Measurements from ENCODE around the gene CREG1. TPM values are rescaled to one million over a fixed set of nuclear protein-coding genes. Genes with fewer than 3 reads are reported as not detected.

The CREG1 gene
- 156 TPM for polyA plus RNA-seq
- long read RNA-seq, donor 1, transcript CREG1-201 (4 exons, 1,974 nt): major isoform, 65 of 65 reads
- long read RNA-seq, donor 1, partial matches to known transcripts: 0 of 65 reads
- long read RNA-seq, donor 1, other reads (novel, unspliced or antisense): 0 of 65 reads
- long read RNA-seq, donor 2, transcript CREG1-201 (4 exons, 1,974 nt): major isoform, 132 of 137 reads
- long read RNA-seq, donor 2, partial matches to known transcripts: 0 of 137 reads
- long read RNA-seq, donor 2, other reads (novel, unspliced or antisense): 5 of 137 reads
- long read RNA-seq, donor 3: 0 reads
- long read RNA-seq, donor 4, transcript CREG1-201 (4 exons, 1,974 nt): major isoform, 10 of 10 reads
- long read RNA-seq, donor 4, partial matches to known transcripts: 0 of 10 reads
- long read RNA-seq, donor 4, other reads (novel, unspliced or antisense): 0 of 10 reads
- long read RNA-seq, donor 5, transcript CREG1-201 (4 exons, 1,974 nt): major isoform, 35 of 35 reads
- long read RNA-seq, donor 5, partial matches to known transcripts: 0 of 35 reads
- long read RNA-seq, donor 5, other reads (novel, unspliced or antisense): 0 of 35 reads
- long read RNA-seq, donor 6, transcript CREG1-201 (4 exons, 1,974 nt): major isoform, 107 of 113 reads
- long read RNA-seq, donor 6, partial matches to known transcripts: 0 of 113 reads
- long read RNA-seq, donor 6, other reads (novel, unspliced or antisense): 6 of 113 reads
- long read RNA-seq, donor 7, transcript CREG1-201 (4 exons, 1,974 nt): major isoform, 35 of 35 reads
- long read RNA-seq, donor 7, partial matches to known transcripts: 0 of 35 reads
- long read RNA-seq, donor 7, other reads (novel, unspliced or antisense): 0 of 35 reads
- long read RNA-seq, donor 8, transcript CREG1-201 (4 exons, 1,974 nt): major isoform, 144 of 157 reads
- long read RNA-seq, donor 8, partial matches to known transcripts: 13 of 157 reads
- long read RNA-seq, donor 8, other reads (novel, unspliced or antisense): 0 of 157 reads
- long read RNA-seq, donor 9, transcript CREG1-201 (4 exons, 1,974 nt): major isoform, 171 of 171 reads
- long read RNA-seq, donor 9, partial matches to known transcripts: 0 of 171 reads
- long read RNA-seq, donor 9, other reads (novel, unspliced or antisense): 0 of 171 reads
- long read RNA-seq, donor 10, transcript CREG1-201 (4 exons, 1,974 nt): major isoform, 105 of 121 reads
- long read RNA-seq, donor 10, partial matches to known transcripts: 10 of 121 reads
- long read RNA-seq, donor 10, other reads (novel, unspliced or antisense): 6 of 121 reads
- long read RNA-seq, donor 11, transcript CREG1-201 (4 exons, 1,974 nt): major isoform, 98 of 98 reads
- long read RNA-seq, donor 11, partial matches to known transcripts: 0 of 98 reads
- long read RNA-seq, donor 11, other reads (novel, unspliced or antisense): 0 of 98 reads

DNA sequence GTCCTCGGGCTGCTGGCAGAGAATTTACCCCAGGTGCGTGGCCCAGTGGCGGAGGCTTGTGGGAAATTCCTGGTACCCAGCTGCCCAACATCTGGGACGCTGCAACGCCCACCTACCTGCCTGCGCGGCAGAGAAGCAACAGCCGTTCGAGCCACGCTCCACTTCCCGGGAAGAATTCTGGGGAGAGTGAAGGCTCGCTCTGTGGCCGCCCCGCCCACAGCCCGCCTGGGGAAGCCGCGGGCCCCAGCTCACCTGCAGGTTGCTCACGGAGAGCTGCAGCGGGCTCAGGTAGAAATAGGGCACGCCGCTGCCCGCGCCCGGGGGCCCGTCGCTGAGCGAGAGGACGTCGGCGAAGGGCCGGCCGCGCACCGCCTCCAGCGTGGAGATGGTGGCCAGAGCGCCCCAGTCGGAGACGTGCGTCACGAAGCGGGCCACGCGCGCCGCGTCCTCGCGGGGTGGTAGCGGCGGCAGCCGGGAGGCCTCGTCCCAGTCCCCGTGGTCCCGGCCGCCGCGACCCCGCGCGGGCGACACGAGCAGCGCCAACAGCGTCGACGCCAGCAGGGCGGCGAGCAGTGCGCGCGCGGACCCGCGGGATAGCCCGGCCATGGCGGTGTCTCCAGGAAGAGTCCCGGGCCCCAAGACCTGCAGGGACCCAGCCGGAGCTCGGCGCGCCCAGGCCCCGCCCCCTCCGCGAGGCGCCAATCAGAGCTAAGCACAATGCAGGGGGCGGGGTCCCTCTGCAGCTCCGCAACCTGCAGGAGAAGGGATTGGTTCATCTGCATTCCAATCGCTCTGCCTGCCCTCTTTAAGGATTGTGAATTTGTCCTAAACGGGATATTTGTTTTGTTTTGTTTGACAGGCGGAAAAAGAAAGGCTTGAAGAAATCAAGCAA lies at the start of gene CREG1:
Gene CREG1 (minus strand): TSS at position 627 of the 892 bp plus-strand sequence.
- no CpG with 5 or more reads among the region's 90 CpGs for WGBS (ENCODE audit: insufficient coverage, low lambda C conversion rate)
- H3K27ac ChIP-seq (ENCODE audit: low read length): peak within 1 kb of the TSS; percentile 74
- H3K36me3 ChIP-seq (ENCODE audit: control insufficient read depth, insufficient read depth, low read length): no peaks in the 10 kb centered on the region
- DNase-seq: peak; percentile 94 to 97
- H3K27me3 ChIP-seq (ENCODE audit: control insufficient read depth, insufficient read depth, low read length): no peaks in the 10 kb centered on the region
- peak within 1 kb of the TSS; percentile 70 for H3K4me3 ChIP-seq (ENCODE audit: low read length)
- no peaks in the 10 kb centered on the region for H3K9me3 ChIP-seq (ENCODE audit: control insufficient read depth, low read depth, low read length)
- H3K4me1 ChIP-seq (ENCODE audit: control insufficient read depth, insufficient read depth, low read length): peaks cover 20% of the 10 kb centered on the region

DNA sequence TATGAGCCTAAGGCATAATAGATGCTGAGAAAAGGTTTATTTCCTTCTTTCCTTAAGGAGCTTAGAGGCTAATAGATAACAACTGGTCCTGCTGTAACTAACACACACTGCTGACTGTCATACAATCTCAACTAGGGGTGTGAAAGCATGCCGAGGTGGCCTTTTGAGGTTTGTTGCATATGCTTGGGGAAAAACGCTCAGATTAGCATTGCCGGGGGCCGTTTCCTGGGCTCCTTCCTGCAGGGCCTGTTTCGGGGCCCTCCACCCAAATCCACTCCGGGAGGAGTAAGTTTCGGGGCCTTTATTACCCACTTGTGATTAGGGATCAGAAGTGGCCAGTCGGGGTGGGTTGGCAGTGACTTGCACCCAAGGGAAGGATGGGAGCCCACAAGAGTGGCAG lies 49.3 kb upstream of the CREG1 start:
- H3K27ac ChIP-seq (ENCODE audit: low read length): no peak overlapping the region
- no peak overlapping the region for H3K4me3 ChIP-seq (ENCODE audit: low read length)
- no peaks in the 10 kb centered on the region for H3K36me3 ChIP-seq (ENCODE audit: control insufficient read depth, insufficient read depth, low read length)
- peaks cover 8% of the 10 kb centered on the region for H3K4me1 ChIP-seq (ENCODE audit: control insufficient read depth, insufficient read depth, low read length)
- no CpG with 5 or more reads among the region's 8 CpGs for WGBS (ENCODE audit: insufficient coverage, low lambda C conversion rate)
- peaks cover 4% of the 10 kb centered on the region for H3K9me3 ChIP-seq (ENCODE audit: control insufficient read depth, low read depth, low read length)
- no peaks in the 10 kb centered on the region for H3K27me3 ChIP-seq (ENCODE audit: control insufficient read depth, insufficient read depth, low read length)
- DNase-seq: no peak

DNA sequence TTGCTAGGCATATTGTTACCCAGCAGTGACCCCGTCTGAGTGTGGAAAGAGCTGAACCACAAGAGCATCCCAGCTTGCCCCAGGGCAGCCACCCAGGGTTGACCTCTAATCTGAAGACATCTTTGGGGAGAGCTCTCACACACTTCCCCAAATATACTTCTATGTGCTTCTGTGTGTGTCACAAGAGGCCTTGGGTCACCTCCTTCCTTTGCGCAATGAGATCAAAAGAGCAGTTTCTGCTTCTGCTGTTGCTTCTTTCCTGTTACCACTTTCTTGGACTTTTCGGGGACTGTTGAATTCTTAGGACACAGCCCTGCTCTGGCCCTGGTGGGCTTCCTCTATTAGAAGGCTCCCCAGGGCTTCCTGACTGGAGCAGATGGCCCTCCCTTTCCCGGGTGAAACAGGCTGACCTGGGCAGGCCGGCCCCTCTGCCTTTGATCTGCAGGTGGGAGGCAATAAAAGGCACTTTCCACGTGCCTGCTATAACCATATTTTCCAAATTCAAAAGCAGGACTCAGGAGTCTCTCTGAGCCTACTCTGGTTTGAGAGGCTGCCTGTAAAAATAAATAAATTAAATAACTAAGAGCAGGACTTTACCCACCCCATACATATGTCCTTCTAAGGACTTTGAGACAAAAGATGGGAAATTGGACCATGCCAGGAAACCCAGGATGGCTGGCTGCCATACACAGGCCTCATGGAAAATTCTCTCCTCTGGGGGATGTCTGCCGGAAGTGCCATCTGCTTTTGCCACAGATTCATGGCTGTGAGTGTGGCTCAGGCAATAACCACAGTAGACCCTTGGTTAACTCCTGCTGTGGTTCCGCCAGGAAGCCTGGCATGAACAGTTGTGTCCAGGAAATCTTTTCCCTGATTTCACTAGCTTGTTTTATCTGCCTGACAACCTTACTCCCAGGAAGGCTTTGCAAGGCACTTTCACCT lies 48.2 kb upstream of the CREG1 start:
- 60% methylated on average over 1 of the region's 8 CpGs for WGBS (ENCODE audit: insufficient coverage, low lambda C conversion rate)
- Histone ChIP-seq H3K4me1 (ENCODE audit: control insufficient read depth, insufficient read depth, low read length) (peaks cover 8% of the 10 kb centered on the region), H3K27ac (ENCODE audit: low read length) (no peak overlapping the region), H3K27me3 (ENCODE audit: control insufficient read depth, insufficient read depth, low read length) (no peaks in the 10 kb centered on the region), H3K4me3 (ENCODE audit: low read length) (no peak overlapping the region), H3K9me3 (ENCODE audit: control insufficient read depth, low read depth, low read length) (no peaks in the 10 kb centered on the region), H3K36me3 (ENCODE audit: control insufficient read depth, insufficient read depth, low read length) (no peaks in the 10 kb centered on the region)
- peak; percentile 12 to 40 for DNase-seq

DNA sequence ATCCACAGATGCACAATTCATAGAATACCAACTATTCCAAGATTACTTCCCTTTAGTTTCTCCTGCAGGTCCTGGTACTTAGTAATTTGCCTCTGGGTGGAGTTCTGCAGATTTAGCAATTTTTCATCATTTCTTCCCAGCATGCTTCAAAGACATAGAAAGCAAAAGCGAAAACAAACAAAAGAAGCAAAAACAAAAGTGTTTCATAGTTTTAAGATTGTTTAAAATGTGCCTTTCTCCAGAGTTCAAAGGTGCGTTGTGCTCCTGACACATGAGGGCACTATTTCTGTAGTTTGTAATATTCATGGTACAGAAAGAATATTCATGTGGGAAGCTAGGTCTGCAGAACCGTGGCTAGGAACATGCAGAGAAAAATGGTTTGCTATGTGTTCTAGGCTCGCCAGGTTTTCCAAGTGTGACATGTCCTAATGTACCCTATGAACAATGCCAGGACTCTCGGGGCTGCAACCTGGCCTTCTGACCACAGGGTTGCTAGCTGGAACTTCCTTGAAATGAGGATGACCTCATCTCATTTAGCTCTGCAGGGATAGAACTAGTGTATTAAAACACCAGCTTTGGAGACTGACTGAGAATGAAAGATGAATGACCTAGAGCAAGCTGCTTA lies 46.5 kb upstream of the CREG1 start:
- Histone ChIP-seq H3K9me3 (ENCODE audit: control insufficient read depth, low read depth, low read length) (no peaks in the 10 kb centered on the region), H3K4me3 (ENCODE audit: low read length) (no peak overlapping the region), H3K27me3 (ENCODE audit: control insufficient read depth, insufficient read depth, low read length) (no peaks in the 10 kb centered on the region), H3K27ac (ENCODE audit: low read length) (no peak overlapping the region), H3K36me3 (ENCODE audit: control insufficient read depth, insufficient read depth, low read length) (no peaks in the 10 kb centered on the region), H3K4me1 (ENCODE audit: control insufficient read depth, insufficient read depth, low read length) (peaks cover 8% of the 10 kb centered on the region)
- 100% methylated on average over 1 of the region's 5 CpGs for WGBS (ENCODE audit: insufficient coverage, low lambda C conversion rate)
- DNase-seq: peak; percentile 38 to 50

DNA sequence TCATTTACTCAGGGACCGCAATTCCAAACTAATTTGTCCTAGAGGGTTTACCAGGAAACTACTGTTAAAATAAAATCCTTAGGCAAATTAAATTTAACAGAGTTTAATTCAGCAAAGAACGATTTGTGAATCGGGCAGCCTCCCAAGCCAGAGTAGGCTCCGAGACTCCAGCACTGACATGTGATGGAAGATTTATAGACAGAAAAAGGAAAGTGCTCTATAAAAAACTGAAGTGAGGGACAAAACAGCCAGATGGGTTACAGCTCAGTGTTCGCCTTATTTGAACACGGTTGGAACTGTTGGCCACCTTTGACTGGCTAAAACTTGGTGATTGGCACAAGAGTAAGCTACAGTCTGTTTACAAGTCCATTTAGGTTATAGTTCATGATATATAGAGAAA lies 41.3 kb upstream of the CREG1 start:
- Histone ChIP-seq H3K4me1 (ENCODE audit: control insufficient read depth, insufficient read depth, low read length) (no peaks in the 10 kb centered on the region), H3K36me3 (ENCODE audit: control insufficient read depth, insufficient read depth, low read length) (no peaks in the 10 kb centered on the region), H3K4me3 (ENCODE audit: low read length) (no peak overlapping the region), H3K27ac (ENCODE audit: low read length) (no peak overlapping the region), H3K9me3 (ENCODE audit: control insufficient read depth, low read depth, low read length) (no peaks in the 10 kb centered on the region), H3K27me3 (ENCODE audit: control insufficient read depth, insufficient read depth, low read length) (no peaks in the 10 kb centered on the region)
- DNase-seq: no peak
- WGBS (ENCODE audit: insufficient coverage, low lambda C conversion rate): 80% methylated on average over 2 of the region's 6 CpGs

DNA sequence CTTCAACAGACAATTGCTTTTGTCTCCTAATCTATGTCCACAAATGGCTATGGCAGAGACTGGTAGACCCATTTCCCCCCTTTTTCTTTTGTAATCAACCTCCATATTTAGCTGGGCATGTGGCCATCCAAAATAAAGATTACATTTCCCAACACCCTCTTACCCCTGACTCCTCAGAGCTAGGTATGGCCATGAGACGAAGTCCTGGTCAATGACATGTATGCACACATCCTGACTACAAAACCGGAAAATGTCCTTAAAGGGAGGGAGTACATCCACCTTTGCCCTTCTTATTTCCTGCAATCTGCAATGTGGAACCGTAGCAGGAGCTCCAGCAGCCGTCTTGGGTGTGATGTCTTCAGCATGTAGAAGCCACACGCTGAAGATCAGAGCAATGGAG lies 40.3 kb upstream of the CREG1 start:
- Histone ChIP-seq H3K36me3 (ENCODE audit: control insufficient read depth, insufficient read depth, low read length) (no peaks in the 10 kb centered on the region), H3K27ac (ENCODE audit: low read length) (no peak overlapping the region), H3K27me3 (ENCODE audit: control insufficient read depth, insufficient read depth, low read length) (no peaks in the 10 kb centered on the region), H3K4me1 (ENCODE audit: control insufficient read depth, insufficient read depth, low read length) (no peaks in the 10 kb centered on the region), H3K9me3 (ENCODE audit: control insufficient read depth, low read depth, low read length) (no peaks in the 10 kb centered on the region), H3K4me3 (ENCODE audit: low read length) (no peak overlapping the region)
- DNase-seq: no peak
- WGBS (ENCODE audit: insufficient coverage, low lambda C conversion rate): 100% methylated on average over 1 of the region's 5 CpGs

DNA sequence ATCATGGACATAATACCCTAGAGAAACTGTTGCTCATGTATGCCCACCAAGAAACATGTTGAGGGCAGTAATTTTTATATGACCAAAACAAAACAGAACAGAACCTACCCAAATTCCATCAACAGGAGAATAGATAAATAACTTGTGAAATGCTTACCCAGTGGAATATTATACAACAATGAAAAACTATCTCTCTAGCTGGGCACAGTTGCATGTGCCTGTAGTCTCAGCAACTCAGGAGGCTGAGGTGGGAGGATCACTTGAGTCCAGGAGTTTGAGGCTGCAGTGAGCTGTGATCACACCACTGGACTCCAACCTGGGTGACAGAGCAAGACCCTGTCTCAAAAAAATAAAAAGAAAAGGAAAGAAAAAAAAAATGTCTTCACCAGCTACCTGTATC lies 38.9 kb upstream of the CREG1 start:
- Histone ChIP-seq H3K27me3 (ENCODE audit: control insufficient read depth, insufficient read depth, low read length) (no peaks in the 10 kb centered on the region), H3K9me3 (ENCODE audit: control insufficient read depth, low read depth, low read length) (no peaks in the 10 kb centered on the region), H3K4me3 (ENCODE audit: low read length) (no peak overlapping the region), H3K27ac (ENCODE audit: low read length) (no peak overlapping the region), H3K4me1 (ENCODE audit: control insufficient read depth, insufficient read depth, low read length) (no peaks in the 10 kb centered on the region), H3K36me3 (ENCODE audit: control insufficient read depth, insufficient read depth, low read length) (no peaks in the 10 kb centered on the region)
- no peak for DNase-seq

DNA sequence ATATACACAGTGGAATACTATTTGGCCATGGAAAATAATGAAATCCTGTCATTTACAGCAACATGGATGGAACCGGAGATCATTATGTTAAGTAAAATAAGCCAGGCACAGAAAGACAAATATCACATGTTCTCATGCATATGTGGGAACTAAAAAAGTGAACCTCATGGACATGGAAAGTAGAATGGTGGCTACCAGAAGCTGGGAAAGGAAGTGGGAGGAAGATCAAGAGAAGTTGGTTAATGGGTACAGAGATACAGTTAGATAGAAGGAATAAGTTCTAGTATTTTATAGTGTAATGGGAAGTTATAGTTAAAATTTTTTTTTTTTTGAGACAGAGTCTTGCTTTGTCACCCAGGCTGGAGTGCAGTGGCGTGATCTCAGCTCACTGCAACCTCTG lies 34.8 kb upstream of the CREG1 start:
- no CpG with 5 or more reads among the region's 2 CpGs for WGBS (ENCODE audit: insufficient coverage, low lambda C conversion rate)
- no peaks in the 10 kb centered on the region for H3K9me3 ChIP-seq (ENCODE audit: control insufficient read depth, low read depth, low read length)

More for the DNA sequence above, 34.8 kb upstream of the CREG1 start:
- no peaks in the 10 kb centered on the region for H3K4me1 ChIP-seq (ENCODE audit: control insufficient read depth, insufficient read depth, low read length)
- no peak for DNase-seq
- H3K4me3 ChIP-seq (ENCODE audit: low read length): no peak overlapping the region
- H3K27ac ChIP-seq (ENCODE audit: low read length): no peak overlapping the region
- no peaks in the 10 kb centered on the region for H3K36me3 ChIP-seq (ENCODE audit: control insufficient read depth, insufficient read depth, low read length)
- no peaks in the 10 kb centered on the region for H3K27me3 ChIP-seq (ENCODE audit: control insufficient read depth, insufficient read depth, low read length)
